Skin epidermis (tissue), 12 donors: ENCODE data around the gene MS4A2.
A peak's percentile ranks its signal among the peaks of the same experiment; 100 is the strongest.
"Not testable (repeated sequence)": the region's sequence is repeated elsewhere in the genome, so short reads cannot be mapped to it uniquely, and the experiment has no call there.

Experiments
- H3K27ac ChIP-seq, 21 experiments: fragments of 200-600 bp; sonication (generic) in 11 of 21; one replicate each; pipeline ENCODE4 v1.5.0; 2020; ENCODE audit warnings: mild to moderate bottlenecking in 3 of 21, inconsistent platforms in 2 of 21, moderate library complexity in 2 of 21
- H3K4me3 ChIP-seq, 7 experiments: fragments of 200-600 bp; sonication (generic) in 2 of 7; one replicate each; pipeline ENCODE4 v1.5.0; 2020; ENCODE audit warnings: inconsistent platforms in 2 of 7, mild to moderate bottlenecking in 2 of 7, moderate library complexity in 1 of 7

MS4A2 gene

GRCh38 chr11:60088364-60088763 is at the start of gene MS4A2:
Gene MS4A2 (plus strand): TSS chr11:60088664. CDS start chr11:60088766, 102 bp downstream.
- H3K4me3 ChIP-seq = no peak within 1 kb of the TSS
- peak within 1 kb of the TSS in 1 of 21 experiments; percentile 10 for H3K27ac ChIP-seq

DNA sequence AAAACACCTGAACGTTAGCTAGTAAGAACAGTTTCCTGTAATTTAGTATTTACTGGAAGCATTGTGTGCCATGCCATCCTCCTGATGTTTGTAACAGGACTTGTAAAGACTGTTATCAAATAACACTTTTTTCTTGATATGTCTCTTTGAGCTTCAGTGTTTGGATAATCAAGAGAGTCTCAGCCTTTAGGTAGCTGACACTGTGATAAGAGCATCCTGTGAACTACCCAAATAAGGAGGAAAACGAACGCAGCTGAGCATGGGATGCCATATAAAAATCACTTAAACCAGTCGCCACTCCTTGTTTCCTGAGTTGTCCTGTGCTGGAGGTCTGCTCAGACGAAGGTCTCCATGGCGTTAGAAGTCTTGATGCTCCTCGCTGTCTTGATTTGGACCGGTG is 48.4 kb upstream of the MS4A2 start, which contains the start of gene OOSP2:
Gene OOSP2, plus strand, starts transcription at position 301 of the 400 bp plus-strand sequence. Its CDS starts 51 bp downstream, at position 352.
- H3K27ac ChIP-seq = no peak within 1 kb of the TSS
- H3K4me3 ChIP-seq = no peak within 1 kb of the TSS

DNA sequence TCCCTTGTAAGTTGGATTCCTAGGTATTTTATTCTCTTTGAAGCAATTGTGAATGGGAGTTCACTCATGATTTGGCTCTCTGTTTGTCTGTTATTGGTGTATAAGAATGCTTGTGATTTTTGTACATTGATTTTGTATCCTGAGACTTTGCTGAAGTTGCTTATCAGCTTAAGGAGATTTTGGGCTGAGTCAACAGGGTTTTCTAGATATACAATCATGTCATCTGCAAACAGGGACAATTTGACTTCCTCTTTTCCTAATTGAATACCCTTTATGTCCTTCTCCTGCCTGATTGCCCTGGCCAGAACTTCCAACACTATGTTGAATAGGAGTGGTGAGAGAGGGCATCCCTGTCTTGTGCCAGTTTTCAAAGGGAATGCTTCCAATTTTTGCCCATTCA is 38.0 kb upstream of the MS4A2 start:
- not testable (repeated sequence) for H3K27ac ChIP-seq, H3K4me3 ChIP-seq

DNA sequence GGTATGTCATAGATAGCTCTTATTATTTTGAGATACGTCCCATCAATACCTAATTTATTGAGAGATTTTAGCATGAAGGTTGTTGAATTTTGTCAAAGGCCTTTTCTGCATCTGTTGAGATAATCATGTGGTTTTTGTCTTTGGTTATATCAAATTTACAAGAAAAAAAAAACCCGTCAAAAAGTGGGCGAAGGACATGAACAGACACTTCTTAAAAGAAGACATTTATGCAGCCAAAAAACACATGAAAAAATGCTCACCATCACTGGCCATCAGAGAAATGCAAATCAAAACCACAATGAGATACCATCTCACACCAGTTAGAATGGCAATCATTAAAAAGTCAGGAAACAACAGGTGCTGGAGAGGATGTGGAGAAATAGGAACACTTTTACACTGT is 37.6 kb upstream of the MS4A2 start:
- not testable (repeated sequence) for H3K4me3 ChIP-seq, H3K27ac ChIP-seq

DNA sequence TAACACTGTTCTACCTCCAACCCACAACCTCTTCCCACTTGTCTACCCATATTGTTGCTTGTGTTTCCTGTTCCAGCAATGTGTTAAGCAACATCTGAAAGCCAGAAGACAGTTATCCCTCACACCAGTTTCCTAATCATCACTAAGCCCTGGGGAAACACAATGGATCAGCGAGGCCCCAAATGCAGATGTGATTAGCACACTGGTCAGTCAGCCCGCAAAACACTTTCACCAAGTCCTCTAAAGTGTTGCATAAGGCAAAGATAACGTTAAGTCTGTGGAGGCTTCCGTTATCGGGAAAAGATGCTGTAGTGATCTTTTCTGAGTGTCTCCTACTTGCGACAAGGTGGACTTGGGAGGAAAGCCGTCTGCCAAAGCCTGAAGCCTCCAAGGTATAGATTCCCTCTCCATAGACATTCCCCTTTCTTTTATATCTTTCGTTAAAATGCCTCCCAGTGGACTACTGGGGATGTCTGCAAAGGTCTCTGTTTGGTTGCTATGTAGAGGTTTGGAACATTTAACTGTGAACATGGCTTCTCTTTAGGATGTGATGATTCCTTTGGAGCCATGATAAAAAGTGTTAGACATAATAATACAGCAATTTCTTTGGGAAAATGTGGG is 32.0 kb upstream of the MS4A2 start, which contains the start of gene MS4A3:
Gene MS4A3, plus strand, starts transcription at position 317 of the 621 bp plus-strand sequence. CDS start 4,496 bp downstream, outside the sequence.
- Histone ChIP-seq H3K4me3 (no peak within 1 kb of the TSS), H3K27ac (no peak within 1 kb of the TSS)

DNA sequence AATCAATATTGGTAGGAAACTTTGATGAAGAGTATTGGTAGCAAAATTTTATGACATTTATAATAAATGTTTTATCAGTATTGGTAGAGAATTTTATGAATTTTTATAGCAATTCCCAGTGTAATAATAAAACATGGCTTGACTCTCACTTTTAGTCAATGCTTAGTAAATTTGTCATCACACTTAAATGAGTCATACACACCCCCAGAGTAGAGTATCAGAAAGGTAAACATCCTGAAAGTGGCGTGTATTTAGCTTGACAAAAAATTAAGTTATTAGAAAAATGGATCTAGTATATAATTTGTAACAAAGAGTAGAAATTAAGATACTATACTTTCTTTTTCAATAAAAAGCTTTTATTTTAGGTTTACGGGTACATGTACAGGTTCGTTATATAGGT is 29.4 kb upstream of the MS4A2 start:
- Histone ChIP-seq H3K4me3 (no peak overlapping the region), H3K27ac (no peak overlapping the region)

- Histone ChIP-seq H3K27ac (no peak overlapping the region), H3K4me3 (no peak overlapping the region)
Observed at GRCh38 chr11:60059521-60060240, 28.8 kb upstream of the MS4A2 start.

GRCh38 chr11:60064111-60064510 is 24.4 kb upstream of the MS4A2 start:
- H3K27ac ChIP-seq = no peak overlapping the region
- H3K4me3 ChIP-seq = no peak overlapping the region

- Histone ChIP-seq H3K4me3 (no peak overlapping the region), H3K27ac (no peak overlapping the region)
Observed at GRCh38 chr11:60065801-60066200, 22.7 kb upstream of the MS4A2 start.

GRCh38 chr11:60069450-60069849 is 19.0 kb upstream of the MS4A2 start:
- no peak overlapping the region for H3K4me3 ChIP-seq

GRCh38 chr11:60071644-60072043 is 16.8 kb upstream of the MS4A2 start:
- not testable (repeated sequence) for H3K4me3 ChIP-seq, H3K27ac ChIP-seq

More at GRCh38 chr11:60069450-60069849, 19.0 kb upstream of the MS4A2 start:
- H3K27ac ChIP-seq = no peak overlapping the region

- Histone ChIP-seq H3K27ac (no peak overlapping the region), H3K4me3 (no peak overlapping the region)
Observed at GRCh38 chr11:60077216-60077817, 11.1 kb upstream of the MS4A2 start.

DNA sequence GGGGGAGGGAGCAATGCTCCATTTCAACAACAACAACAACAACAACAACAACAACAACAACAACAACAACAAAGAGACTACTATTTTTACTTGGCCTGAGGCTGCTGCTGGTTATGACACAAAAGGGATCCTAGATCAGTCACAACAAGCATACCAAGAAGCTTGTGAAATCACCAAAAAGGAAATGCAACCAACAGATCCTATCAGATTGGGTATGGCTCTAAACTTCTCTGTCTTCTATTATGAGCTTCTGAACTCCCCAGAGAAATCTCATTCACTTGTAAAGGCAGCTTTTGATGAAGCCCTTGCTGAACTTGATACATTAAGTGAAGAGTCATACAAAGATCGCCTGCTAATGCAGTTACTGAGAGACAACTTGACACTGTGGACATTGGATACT is 10.5 kb upstream of the MS4A2 start:
- H3K4me3 ChIP-seq = no peak overlapping the region
- H3K27ac ChIP-seq = no peak overlapping the region

GRCh38 chr11:60078745-60079144 is 9.7 kb upstream of the MS4A2 start:
- H3K4me3 ChIP-seq = no peak overlapping the region

DNA sequence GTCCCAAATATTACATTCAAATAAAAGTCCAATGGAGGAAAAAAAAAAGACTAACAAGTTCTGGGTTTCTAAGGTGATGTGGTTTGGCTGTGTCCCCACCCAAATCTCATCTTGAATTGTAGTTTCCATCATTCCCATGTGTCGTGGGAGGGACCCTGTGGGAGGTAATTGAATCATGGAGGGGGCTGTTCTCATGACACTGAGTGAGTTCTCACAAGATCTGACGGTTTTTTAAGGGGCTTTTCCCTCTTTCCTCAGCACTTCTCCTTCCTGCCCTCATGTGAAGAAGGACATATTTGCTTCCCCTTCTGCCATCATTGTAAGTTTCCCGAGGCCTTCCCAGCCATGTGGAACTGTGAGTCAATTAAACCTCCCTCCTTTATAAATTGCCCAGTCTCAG is 7.9 kb upstream of the MS4A2 start:
- no peak overlapping the region for H3K4me3 ChIP-seq

More at GRCh38 chr11:60078745-60079144, 9.7 kb upstream of the MS4A2 start:
- H3K27ac ChIP-seq = no peak overlapping the region

GRCh38 chr11:60084631-60085273 is 3.7 kb upstream of the MS4A2 start:
- no peak overlapping the region for H3K4me3 ChIP-seq
- no peak overlapping the region for H3K27ac ChIP-seq

More for the DNA sequence above, 7.9 kb upstream of the MS4A2 start:
- H3K27ac ChIP-seq = no peak overlapping the region

GRCh38 chr11:60085909-60086308 is 2.6 kb upstream of the MS4A2 start:
- no peak overlapping the region for H3K27ac ChIP-seq
- no peak overlapping the region for H3K4me3 ChIP-seq

GRCh38 chr11:60087239-60087638 is 1.2 kb upstream of the MS4A2 start:
- H3K4me3 ChIP-seq = no peak overlapping the region
- no peak overlapping the region for H3K27ac ChIP-seq

DNA sequence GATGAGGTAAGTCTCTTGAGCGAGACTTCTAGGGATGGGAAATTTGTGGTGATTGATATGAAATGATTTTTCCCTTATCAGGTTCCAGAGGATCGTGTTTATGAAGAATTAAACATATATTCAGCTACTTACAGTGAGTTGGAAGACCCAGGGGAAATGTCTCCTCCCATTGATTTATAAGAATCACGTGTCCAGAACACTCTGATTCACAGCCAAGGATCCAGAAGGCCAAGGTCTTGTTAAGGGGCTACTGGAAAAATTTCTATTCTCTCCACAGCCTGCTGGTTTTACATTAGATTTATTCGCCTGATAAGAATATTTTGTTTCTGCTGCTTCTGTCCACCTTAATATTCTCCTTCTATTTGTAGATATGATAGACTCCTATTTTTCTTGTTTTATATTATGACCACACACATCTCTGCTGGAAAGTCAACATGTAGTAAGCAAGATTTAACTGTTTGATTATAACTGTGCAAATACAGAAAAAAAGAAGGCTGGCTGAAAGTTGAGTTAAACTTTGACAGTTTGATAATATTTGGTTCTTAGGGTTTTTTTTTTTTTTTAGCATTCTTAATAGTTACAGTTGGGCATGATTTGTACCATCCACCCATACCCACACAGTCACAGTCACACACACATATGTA is 7.1 kb downstream of the MS4A2 start:
- no peak overlapping the region for H3K27ac ChIP-seq

DNA sequence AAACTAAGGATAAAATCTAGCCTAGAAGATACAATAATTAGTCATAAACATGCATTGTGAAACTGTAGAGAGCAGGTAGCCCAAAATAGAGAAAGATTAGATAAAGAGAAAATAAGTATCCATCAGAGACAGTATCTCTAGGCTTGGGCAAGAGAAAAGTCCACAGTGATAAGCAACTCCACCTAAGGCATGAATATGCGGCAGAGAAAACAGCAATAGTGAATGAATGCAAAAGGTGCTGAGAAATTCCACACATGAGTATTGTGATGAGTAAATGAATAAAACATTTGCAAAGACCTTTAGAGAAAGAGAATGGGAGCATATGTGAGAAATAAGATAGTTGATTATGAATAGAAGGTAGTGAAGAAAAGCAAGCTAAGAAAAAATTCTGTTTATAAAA is 8.7 kb downstream of the MS4A2 start:
- no peak overlapping the region for H3K27ac ChIP-seq
- H3K4me3 ChIP-seq = no peak overlapping the region

More for the DNA sequence above, 7.1 kb downstream of the MS4A2 start:
- H3K4me3 ChIP-seq = no peak overlapping the region
